Measurements from ENCODE around the gene HSPA12B.
"Not testable (repeated sequence)": the region's sequence is repeated elsewhere in the genome, so short reads cannot be mapped to it uniquely, and the experiment has no call there.

HSPA12B gene

DNA sequence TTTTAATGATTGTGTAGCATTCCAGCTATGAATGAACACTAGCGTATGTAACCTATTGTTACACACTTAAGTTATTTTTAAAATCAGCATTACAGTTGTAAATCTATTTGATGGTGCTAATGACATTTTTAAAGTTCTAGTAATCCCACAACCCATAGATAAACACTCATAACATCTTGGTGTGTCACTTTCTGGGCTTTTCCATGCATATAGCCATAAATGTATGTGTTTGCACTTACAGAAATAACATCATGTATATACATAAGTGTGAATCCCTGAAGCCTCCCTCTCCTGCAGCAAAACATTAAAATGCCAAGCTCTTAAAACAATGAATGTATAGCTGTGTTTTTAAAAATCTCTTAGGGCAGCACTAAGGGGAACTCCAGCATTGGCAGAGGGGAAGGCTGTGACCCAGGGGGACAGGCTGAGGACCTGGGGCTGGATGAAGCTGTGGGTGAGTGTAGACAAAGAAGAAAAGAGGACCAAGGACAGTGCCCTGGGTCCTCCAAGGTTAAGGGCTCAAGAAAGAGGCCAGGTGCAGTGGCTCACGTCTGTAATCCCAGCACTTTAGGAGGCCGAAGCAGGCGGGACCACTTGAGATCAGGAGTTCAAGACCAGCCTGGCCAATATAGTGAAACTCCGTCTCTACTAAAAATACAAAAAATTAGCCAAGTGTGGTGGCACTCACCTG, 55.0 kb downstream of the HSPA12B start:
- DNase-seq (ENCODE audit: low read depth in 3 of 3), result no peak

DNA sequence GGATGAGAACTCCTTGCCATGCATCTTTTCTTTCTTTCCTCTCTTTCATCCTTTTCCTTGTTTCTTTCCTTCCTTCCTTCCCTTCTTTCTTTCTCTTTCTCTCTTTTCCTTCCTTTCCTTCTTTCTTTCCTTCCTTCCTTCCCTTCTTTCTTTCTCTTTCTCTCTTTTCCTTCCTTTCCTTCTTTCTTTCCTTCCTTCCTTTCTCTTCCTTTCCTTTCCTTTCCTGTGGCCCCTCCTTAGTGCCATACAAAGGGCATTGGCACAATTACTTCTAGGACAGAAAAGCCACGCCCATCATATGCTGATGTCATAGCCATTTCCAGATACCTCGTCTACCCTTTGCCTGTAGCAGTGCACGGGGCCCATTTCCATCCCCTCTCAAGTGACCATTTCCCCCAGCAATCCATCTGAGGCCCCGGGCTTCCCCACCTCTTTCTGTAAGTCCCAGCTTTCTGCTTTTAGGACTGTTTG, 56.2 kb downstream of the HSPA12B start:
- no peak for DNase-seq (ENCODE audit: low read depth in 3 of 3)

DNA sequence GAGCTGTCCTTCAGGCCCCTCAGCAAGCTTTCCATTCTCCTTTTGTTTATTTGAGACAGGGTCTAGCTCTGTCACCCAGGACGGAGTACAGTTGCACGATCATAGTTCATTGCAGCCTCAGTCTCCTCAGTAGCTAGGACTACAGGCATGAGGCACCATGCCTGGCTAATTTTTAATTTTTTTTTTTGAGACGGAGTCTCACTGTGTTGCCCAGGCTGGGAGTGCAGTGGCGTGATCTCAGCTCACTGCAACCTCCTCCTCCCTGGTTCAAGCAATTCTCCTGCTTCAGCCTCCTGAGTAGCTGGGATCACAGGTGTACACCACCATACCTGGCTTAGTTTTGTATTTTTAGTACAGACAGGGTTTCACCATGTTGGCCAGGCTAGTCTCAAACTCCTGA, 56.7 kb downstream of the HSPA12B start:
- DNase-seq (ENCODE audit: low read depth in 3 of 3), result not testable (repeated sequence)

DNA sequence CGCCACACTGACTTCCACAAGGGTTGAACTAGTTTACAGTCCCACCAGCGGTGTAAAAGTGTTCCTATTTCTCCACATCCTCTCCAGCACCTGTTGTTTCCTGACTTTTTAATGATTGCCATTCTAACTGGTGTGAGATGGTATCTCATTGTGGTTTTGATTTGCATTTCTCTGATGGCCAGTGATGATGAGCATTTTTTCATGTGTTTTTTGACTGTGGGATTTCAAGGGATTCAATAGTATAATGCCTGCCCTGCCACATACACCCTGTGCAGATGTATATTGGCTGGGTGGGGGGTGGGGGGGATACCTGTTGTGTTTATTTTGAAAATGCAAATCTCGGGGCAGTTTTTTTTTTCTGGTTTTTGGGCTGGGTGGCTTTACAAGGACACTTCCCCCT, 61.7 kb downstream of the HSPA12B start:
- not testable (repeated sequence) for DNase-seq (ENCODE audit: low read depth in 3 of 3)

DNA sequence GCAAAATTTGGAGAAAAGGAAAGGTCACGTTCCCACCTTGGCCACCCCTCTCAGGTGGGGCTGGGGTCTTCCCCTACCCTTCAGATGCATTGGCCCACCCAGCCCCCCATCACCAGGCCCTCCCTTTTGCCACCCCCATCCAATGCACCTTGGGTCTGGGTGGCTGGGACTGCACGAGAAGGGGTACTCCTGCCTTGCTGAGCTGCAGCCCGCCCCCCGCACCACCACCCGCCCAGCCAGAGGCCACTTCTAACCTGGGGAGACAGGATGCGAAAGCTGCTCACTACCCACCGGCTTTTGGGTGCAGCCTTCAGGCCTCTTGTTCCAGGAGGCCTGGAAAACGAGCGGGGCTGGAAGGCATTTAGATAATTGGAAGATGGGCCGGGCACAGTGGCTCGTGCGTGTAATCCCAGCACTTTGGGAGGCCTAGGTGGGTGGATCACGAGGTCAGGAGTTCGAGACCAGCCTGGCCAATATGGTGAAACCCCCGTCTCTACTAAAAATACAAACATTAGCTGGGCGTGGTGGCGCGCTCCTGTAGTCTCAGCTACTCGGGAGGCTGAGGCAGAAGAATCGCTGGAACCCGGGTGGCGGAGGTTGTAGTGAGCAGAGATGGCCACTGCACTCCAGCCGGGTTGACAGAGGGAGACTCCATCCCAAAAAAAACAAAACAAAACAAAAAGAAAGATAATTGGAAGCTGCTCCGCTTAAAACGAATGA, 62.4 kb downstream of the HSPA12B start:
- DNase-seq (ENCODE audit: low read depth in 3 of 3), result no peak

DNA sequence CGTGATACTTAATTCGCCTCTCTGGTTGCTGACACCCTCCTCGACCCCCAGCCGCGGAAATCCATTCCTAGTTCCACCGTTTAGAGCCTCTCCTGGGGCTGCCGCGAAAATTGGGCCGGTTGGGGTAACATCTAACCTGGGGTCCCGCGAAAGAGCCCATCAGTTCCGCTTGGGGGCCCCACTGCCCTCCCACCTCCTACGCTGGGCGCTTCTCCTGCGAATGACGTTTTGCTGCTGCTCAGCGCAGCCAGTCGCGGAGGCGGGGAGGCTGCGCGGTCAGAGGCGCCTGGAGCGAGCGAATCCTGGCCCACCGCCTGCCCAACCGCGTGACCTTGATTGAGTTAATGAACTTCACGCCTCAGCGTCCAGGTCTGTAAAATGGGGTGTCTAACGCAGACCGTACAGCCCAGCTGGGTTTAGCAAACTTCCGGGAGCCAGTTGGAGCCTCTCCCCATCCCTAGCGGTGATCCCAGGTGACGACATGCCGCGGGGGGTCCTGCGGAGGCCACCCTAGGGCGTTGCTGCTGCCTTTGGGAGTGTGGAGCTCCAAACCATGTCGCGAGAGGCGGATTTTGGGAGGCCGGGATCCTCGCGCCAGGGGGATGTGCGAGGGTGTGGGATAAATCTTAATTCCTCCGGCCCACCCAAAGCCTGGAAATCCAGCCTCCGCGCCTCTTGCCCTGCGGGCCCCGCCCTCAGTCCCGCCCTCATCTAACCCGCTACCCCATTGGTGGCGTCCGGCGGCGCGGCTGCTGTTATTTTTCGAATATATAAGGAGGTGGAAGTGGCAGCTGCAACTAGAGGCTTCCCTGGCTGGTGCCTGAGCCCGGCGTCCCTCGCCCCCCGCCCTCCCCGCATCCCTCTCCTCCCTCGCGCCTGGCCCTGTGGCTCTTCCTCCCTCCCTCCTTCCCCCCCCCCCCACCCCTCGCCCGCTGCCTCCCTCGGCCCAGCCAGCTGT, 63.3 kb downstream of the HSPA12B start, which contains the start of gene CDC25B:
CDC25B (plus strand) TSS at position 800 of the 958 bp plus-strand sequence. CDS start 222 bp downstream, outside the sequence.
- DNase-seq (ENCODE audit: low read depth in 3 of 3), result peak; percentile 80 to 90 (median 83)

DNA sequence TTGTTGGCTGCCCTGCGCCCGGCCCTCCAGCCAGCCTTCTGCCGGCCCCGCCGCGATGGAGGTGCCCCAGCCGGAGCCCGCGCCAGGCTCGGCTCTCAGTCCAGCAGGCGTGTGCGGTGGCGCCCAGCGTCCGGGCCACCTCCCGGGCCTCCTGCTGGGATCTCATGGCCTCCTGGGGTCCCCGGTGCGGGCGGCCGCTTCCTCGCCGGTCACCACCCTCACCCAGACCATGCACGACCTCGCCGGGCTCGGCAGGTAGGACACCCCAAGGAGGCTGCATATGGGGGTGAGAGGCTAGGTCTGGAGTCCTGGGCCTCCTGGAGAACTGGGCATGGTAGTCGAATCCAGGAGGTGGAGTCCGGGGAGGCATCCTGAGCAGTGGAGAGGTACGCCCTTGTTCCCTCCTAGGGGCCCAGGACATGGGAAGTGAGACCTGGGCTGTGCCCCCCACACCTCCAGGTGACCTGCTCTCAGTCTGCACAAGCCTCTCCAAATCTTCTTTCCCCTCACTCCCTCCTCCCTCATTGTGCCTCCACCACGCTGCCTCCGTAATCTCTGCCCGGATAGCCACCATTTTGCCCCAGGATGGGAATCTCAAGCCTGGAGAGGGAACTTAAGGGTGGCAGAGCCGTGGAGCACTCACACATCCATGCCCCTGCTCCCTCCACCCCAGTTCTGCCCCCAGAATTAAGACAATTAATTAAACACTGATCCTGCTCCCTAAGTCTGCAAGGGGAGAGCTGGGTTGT, 64.2 kb downstream of the HSPA12B start:
- no peak for DNase-seq (ENCODE audit: low read depth in 3 of 3)

DNA sequence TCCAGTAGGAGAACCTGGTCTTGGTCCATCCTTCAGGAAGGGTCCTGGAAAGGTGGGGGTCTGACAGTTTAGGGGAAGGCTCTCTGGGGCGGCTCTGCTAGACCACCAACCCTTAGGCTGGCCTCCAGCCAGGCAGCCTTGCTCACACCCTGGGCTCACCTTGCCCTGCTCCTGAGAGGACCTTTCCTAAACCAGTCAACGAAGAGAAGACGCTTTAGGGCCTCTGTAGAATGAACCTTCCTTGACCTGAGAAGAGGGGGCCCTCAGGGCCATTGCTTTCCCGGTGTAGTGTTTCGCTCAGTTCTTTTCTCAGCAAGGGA, 64.7 kb downstream of the HSPA12B start:
- no peak for DNase-seq (ENCODE audit: low read depth in 3 of 3)

DNA sequence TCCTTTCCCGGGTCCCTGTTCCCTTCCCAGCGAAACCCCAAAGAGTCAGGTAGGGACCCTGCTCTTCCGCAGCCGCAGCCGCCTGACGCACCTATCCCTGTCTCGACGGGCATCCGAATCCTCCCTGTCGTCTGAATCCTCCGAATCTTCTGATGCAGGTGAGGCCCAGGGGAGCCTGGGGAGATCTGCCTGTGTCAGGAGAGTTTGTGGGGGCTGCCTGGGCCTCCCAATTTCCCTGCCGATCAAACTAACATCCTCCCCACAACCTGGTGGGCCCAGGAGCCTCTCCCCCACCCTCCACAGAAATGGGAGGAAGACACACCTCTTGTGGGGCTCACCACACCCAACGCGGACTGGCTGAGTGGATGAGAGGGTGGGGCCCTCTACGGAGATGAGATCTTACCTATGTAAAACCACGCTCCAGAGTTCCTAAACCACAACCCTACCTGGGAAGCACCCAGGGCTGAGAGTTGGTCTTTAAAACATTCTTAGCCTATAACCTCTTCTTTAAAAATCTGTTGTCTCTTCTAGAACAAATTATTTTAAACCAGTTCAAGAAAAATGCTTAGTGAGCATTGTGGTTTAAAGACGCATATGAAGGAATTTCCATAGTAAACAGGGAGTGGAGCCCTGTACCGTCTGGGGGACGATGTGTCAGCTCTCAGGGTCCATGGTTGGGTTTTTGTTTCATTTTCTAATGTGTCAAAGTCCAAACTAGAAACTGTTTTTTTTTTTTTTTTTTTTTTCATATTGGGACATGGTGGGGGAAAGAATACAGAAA, 65.3 kb downstream of the HSPA12B start:
- DNase-seq (ENCODE audit: low read depth in 3 of 3), result no peak

DNA sequence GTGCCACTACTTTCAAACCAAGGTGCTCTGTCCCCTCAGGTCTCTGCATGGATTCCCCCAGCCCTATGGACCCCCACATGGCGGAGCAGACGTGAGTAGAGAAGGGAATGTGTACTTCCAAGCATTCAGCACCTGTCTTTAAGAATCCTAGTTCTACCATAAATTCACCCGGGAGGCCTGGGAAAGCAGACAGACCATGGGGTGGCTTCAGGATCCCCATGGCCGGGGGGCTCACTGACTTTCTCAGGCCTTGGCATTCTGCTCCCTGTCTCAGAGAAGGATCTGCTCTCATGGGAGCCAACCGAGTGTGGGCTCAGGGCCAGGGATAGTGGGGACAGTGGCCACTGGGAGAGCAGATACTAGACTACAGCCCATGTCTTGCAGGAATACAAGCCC, 65.9 kb downstream of the HSPA12B start:
- no peak for DNase-seq (ENCODE audit: low read depth in 3 of 3)

DNA sequence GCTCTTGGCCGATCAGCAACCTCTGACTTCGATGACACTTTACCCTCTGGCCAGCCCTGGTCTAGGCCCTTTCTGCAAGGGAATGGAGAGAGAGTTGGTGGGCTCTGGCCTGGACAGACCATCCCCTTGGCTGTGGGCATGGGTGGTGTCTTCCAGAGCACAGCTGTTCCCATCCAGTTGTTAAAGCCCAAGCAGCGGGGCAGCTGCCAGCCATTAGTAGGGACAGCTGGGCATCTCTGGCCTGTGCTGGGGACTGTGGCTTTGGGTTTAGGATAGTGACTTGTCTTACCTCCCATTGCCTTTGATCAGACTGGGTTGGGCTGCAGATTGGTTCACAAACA, 66.4 kb downstream of the HSPA12B start:
- no peak for DNase-seq (ENCODE audit: low read depth in 3 of 3)

DNA sequence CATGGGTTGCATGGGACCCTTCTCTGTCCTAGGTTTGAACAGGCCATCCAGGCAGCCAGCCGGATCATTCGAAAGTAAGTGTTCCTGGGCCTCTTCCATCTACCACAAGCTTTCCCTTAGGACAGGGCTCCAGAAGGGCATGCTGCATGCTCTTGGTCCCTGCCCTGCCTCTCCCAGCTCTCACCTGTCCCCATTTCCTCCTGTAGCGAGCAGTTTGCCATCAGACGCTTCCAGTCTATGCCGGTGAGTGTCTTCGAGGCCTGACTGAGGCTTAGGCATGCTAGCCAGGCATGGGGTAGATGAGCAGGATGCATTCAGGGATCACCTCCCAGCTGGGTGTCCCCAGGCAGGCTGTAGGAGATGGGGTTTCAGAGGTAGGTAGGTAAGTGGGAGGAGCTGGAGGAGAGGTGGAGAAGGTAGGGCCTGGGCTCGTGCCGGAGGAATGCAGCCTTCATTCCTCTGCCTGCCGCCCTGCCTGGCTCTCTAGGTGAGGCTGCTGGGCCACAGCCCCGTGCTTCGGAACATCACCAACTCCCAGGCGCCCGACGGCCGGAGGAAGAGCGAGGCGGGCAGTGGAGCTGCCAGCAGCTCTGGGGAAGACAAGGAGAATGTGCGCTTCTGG, 67.9 kb downstream of the HSPA12B start:
- no peak for DNase-seq (ENCODE audit: low read depth in 3 of 3)

DNA sequence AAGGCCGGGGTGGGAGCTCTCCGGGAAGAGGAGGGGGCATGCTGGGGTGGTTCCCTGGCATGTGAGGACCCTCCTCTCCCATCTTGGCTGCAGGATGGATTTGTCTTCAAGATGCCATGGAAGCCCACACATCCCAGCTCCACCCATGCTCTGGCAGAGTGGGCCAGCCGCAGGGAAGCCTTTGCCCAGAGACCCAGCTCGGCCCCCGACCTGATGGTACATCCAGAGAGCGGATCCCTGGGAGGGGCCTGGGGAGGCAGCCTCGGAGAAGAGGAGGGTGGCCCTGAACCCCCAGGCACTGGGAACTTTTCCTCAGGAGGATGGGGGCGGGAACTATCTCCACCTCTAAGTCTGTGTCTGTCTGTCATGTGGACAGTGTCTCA, 68.4 kb downstream of the HSPA12B start:
- DNase-seq (ENCODE audit: low read depth in 3 of 3), result no peak

DNA sequence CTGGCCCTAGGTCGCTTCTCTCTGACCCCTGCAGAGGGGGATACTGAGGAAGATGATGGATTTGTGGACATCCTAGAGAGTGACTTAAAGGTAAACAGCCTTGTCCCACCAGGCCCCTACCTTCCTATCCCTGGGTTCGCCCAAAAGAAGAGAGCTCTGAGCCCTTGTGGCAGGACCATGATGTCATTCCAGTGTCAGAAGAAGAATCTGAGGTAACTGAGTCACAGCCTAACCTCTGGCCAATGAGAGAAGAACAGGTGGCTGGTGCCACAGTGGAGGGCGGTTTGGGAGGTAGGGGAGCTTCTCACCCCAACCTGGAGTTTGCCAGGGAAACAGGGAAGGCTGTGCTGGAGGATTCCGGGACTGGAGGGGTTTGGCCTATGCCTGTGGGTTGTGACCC, 68.8 kb downstream of the HSPA12B start:
- no peak for DNase-seq (ENCODE audit: low read depth in 3 of 3)

DNA sequence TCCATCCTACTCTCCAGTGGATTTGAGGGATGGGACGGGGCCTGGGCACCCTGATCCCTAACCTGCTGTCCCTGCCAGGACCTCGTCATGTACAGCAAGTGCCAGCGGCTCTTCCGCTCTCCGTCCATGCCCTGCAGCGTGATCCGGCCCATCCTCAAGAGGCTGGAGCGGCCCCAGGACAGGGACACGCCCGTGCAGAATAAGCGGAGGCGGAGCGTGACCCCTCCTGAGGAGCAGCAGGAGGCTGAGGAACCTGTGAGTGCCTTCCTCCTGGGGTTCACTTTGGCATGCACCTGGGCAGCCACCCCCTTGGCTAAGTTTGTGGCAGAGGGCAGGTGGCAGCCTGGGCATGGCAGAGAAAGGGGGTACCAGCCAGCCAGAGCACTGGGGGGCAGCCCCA, 69.4 kb downstream of the HSPA12B start:
- no peak for DNase-seq (ENCODE audit: low read depth in 3 of 3)
